SJSA1 (cell line): ENCODE results near the gene ZNF785. TPM values are rescaled to one million over a fixed set of nuclear protein-coding genes. Genes with fewer than 3 reads are reported as not detected.
A peak's percentile ranks its signal among the peaks of the same experiment; 100 is the strongest.
"Not testable (repeated sequence)": the region's sequence is repeated elsewhere in the genome, so short reads cannot be mapped to it uniquely, and the experiment has no call there.

Experiments
- DNase-seq, 2 experiments: peaks; one replicate each; pipeline ENCODE4 v3.0.0-alpha.2; 2015 to 2020; ENCODE audit warnings: low spot score in 2 of 2, low read depth in 1 of 2
- H3K27ac ChIP-seq: fragments of 250-450 bp; sonication (Bioruptor Pico); 2 replicates; pipeline ENCODE4 v1.5.1; 2020; ENCODE audit warnings: mild to moderate bottlenecking, moderate library complexity
- H3K27me3 ChIP-seq: fragments of 250-450 bp; sonication (Bioruptor Pico); replicated peaks from 2 replicates; pipeline ENCODE4 v1.5.1; 2020; ENCODE audit warnings: mild to moderate bottlenecking, moderate library complexity
- H3K36me3 ChIP-seq: fragments of 250-450 bp; sonication (Bioruptor Pico); 2 replicates; pipeline ENCODE4 v1.5.1; 2020; ENCODE audit warnings: mild to moderate bottlenecking
- H3K4me1 ChIP-seq: fragments of 250-450 bp; sonication (Bioruptor Pico); replicated peaks from 2 replicates; pipeline ENCODE4 v1.6.1; 2021; ENCODE audit warnings: mild to moderate bottlenecking
- H3K4me3 ChIP-seq: fragments of 250-450 bp; sonication (Bioruptor Pico); 2 replicates; pipeline ENCODE4 v1.5.1; 2020; ENCODE audit warnings: mild to moderate bottlenecking
- H3K9me3 ChIP-seq: fragments of 250-450 bp; sonication (Bioruptor Pico); replicated peaks from 2 replicates; pipeline ENCODE4 v1.5.1; 2020; ENCODE audit warnings: mild to moderate bottlenecking
- total RNA-seq: library from RNA; depleted of rRNA; stranded (reverse); fragments of >200 nt; shearing (Covaris generic); gene quantifications from 2 replicates; pipeline ENCODE4 v1.2.3, GENCODE V29; 2014

The ZNF785 gene
- total RNA-seq, 1 experiment from 2014 or later: 6.8 TPM

DNA sequence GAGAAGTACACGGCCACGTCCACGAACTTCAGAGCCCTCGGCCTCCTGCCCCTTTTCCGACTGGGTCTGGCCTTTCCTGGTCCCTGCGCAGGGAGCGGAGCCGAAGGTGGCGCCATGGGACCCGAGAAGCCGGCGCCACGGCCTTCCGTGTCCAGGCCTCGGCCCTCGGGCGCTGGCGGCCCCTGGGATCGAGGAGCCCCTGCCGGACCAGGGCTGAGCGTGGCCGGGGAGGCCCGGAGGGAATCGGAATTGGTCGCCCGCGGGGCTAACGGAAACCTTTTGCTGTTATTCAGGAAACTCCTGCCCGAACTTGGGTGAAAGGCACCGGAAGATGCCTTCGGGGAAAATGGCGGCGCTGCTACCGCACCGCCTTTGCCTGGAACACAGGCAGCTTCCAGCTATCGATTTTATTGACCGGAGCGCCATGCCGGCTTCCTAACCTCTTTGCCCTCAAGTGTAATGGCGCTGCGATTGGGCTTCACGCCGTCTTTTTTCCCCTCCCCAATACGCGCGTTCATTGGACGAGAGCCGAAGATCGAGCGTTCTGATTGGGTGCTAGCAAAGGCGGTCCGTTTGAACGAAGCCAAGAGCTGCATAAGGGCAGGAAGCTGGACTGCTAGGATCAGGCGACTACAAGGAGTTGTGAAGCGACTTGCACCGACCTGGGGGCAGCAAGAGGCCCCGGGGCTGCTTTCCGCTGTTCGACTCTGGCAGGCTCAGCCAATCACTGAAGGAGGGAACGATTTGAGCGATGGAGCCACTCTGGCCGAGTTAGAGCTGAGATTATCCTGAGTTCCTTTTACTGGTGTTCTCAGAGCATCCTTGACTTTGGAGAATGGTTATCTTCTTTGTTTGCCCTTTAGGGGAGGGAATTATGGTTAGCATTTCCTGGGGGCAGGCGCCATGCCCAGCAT is 24.7 kb upstream of the ZNF785 start, which contains the start of gene ZNF689:
Gene ZNF689, minus strand, starts transcription at position 464 of the 914 bp plus-strand sequence. Its CDS starts 348 bp downstream, at position 116.
- Histone ChIP-seq H3K27ac (peak within 1 kb of the TSS; percentile 90), H3K36me3 (peaks cover 33% of the 10 kb centered on the region), H3K4me3 (peak within 1 kb of the TSS; percentile 83), H3K4me1 (0 out of 2 replicates have a peak, but pooled peaks cover 4% of the 10 kb centered on the region), H3K9me3 (0 out of 2 replicates have a peak, but pooled peaks cover 2% of the 10 kb centered on the region), H3K27me3 (no peaks in the 10 kb centered on the region)
- peak; percentile 95 to 98 for DNase-seq

DNA sequence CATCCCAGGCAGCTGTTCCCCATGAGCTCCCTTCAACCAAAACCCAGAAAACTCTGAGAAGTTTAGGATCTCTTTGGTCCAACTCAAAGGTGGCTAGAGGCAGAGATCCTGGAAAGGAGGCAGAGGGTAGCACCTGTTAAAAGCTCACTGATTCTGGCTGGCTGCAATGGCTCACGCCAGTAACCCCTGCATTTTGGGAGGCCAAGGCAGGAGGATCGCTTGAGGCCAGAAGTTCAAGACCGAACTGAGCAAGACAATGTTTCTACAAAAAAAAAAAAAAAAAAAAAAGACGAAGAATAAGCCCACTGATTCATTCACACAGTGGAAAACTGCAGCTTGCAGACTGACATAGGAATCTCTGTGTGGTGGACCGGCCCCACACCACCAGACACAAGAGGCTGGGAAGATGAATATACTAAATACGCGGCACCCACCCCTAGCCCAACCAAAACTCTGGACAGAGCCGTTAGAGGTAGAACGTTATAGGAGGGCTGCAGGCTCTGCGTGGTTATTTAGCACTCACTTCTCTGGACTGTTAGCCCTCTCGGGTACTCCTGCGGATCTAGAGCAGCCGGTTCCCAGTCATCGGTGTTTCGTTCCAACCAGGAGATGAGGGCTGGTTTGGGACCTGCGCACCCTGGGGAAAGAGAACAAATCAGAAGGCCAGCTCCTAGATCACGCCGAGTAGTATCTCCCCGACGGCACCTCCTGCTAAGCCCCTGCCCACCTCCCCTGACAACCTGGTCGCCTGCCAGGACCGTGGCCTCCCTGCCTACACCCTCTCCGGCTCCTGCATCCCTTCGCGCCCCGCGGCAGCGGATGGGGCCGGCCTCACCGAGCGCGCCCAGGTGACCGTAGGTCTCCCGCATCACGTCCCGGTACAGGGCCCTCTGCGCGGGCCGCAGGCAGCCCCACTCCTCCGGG is 23.8 kb upstream of the ZNF785 start:
- DNase-seq: peak; percentile 56 to 63
- peaks cover 42% of the 10 kb centered on the region for H3K36me3 ChIP-seq
- 0 out of 2 replicates have a peak, but pooled peaks cover 4% of the 10 kb centered on the region for H3K4me1 ChIP-seq
- H3K9me3 ChIP-seq: 0 out of 2 replicates have a peak, but pooled peaks cover 2% of the 10 kb centered on the region
- no peaks in the 10 kb centered on the region for H3K27me3 ChIP-seq
- H3K27ac ChIP-seq: peak overlapping the region; percentile 90
- peak overlapping the region; percentile 83 for H3K4me3 ChIP-seq

- Histone ChIP-seq H3K27me3 (no peaks in the 10 kb centered on the region), H3K27ac (no peak overlapping the region), H3K36me3 (peaks cover 66% of the 10 kb centered on the region), H3K9me3 (0 out of 2 replicates have a peak, but pooled peaks cover 2% of the 10 kb centered on the region), H3K4me1 (0 out of 2 replicates have a peak, but pooled peaks cover 4% of the 10 kb centered on the region), H3K4me3 (no peak overlapping the region)
- DNase-seq: no peak
Observed at GRCh38 chr16:30606004-30606403, 20.5 kb upstream of the ZNF785 start.

GRCh38 chr16:30605158-30605557 is 19.7 kb upstream of the ZNF785 start:
- H3K27ac ChIP-seq: no peak overlapping the region
- no peak for DNase-seq
- H3K4me3 ChIP-seq: no peak overlapping the region
- H3K27me3 ChIP-seq: no peaks in the 10 kb centered on the region
- H3K9me3 ChIP-seq: 0 out of 2 replicates have a peak, but pooled peaks cover 2% of the 10 kb centered on the region
- 0 out of 2 replicates have a peak, but pooled peaks cover 4% of the 10 kb centered on the region for H3K4me1 ChIP-seq
- peaks cover 69% of the 10 kb centered on the region for H3K36me3 ChIP-seq

DNA sequence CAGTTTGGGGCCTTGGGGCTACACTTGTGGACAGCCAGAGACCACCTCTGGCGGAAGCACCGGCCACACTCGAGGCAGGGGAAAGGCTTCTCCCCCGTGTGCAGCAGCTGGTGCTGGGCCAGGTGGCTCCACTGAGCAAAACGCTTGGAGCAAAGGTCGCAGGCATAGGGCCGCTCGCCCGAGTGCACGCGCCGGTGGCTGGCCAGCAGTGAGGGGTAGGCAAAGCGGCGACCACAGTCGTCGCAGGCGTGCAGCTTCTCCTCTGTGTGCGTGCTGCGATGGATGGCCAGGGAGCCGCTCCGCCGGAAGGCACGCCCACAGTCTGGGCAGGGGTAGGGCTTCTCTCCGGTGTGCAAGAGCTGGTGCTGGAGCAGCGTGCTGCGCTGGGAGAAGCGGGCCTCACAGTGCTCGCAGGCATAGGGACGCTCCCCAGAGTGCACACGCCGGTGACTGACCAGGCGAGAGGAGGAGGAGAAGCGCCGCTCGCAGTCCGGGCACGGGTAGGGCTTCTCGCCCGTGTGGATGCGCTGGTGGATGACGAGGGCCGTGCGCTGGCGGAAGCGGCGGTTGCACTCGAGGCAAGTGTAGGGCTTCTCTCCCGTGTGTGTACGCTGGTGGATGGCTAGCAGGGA is 18.9 kb upstream of the ZNF785 start:
- 0 out of 2 replicates have a peak, but pooled peaks cover 2% of the 10 kb centered on the region for H3K4me1 ChIP-seq
- no peaks in the 10 kb centered on the region for H3K9me3 ChIP-seq
- H3K27ac ChIP-seq: no peak overlapping the region
- no peak for DNase-seq
- H3K4me3 ChIP-seq: no peak overlapping the region
- no peaks in the 10 kb centered on the region for H3K27me3 ChIP-seq
- H3K36me3 ChIP-seq: peaks cover 63% of the 10 kb centered on the region

DNA sequence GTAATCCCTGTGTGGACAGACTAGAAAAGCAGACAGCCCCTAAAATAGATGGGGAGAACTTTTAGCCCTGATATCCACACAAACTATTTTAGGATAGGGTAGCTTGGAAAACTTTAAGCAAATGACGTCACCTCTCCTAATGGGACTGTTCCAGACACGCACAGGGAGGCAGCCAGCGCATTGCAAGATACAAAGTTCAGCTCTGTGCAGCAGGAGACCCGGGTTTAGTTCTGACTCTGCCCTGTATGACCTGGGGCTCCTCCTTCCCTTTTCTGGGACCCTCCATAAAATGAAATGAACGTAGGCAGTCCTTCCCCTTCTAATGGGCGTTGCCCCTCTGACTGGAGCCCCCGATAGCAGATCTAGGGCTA is 18.4 kb upstream of the ZNF785 start:
- no peak for DNase-seq
- no peaks in the 10 kb centered on the region for H3K27me3 ChIP-seq
- H3K27ac ChIP-seq: no peak overlapping the region
- no peaks in the 10 kb centered on the region for H3K9me3 ChIP-seq
- no peak overlapping the region for H3K4me3 ChIP-seq
- peaks cover 63% of the 10 kb centered on the region for H3K36me3 ChIP-seq
- no peaks in the 10 kb centered on the region for H3K4me1 ChIP-seq

- H3K9me3 ChIP-seq: no peaks in the 10 kb centered on the region
- no peaks in the 10 kb centered on the region for H3K27me3 ChIP-seq
- H3K4me3 ChIP-seq: no peak overlapping the region
- H3K36me3 ChIP-seq: peaks cover 53% of the 10 kb centered on the region
- no peaks in the 10 kb centered on the region for H3K4me1 ChIP-seq
- DNase-seq: no peak
- H3K27ac ChIP-seq: no peak overlapping the region
Observed at GRCh38 chr16:30602616-30603277, 17.2 kb upstream of the ZNF785 start.

DNA sequence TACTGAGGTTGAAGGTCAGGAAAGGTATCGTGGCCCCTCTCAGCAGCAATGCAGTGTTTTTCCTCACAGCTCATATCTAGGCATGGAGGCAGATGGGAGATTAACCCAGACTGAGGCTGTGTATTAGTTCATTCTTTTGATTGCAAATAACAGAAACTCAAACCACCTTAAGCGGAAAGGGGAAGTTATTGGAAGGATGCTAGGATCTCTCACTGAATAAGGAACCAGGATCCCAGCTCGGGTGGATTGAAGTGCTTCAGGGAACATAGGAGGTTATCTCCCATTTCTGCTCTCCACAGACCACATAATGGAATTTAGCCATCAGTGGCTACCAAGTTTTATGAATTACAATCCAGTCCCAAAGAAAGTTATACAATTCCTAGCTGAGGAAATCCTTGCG is 16.5 kb upstream of the ZNF785 start:
- DNase-seq: no peak
- Histone ChIP-seq H3K36me3 (peaks cover 49% of the 10 kb centered on the region), H3K4me3 (no peak overlapping the region), H3K27me3 (no peaks in the 10 kb centered on the region), H3K27ac (no peak overlapping the region), H3K4me1 (no peaks in the 10 kb centered on the region), H3K9me3 (no peaks in the 10 kb centered on the region)

GRCh38 chr16:30600929-30601328 is 15.4 kb upstream of the ZNF785 start:
- Histone ChIP-seq H3K9me3 (no peaks in the 10 kb centered on the region), H3K36me3 (peaks cover 41% of the 10 kb centered on the region), H3K27ac (no peak overlapping the region), H3K27me3 (no peaks in the 10 kb centered on the region), H3K4me1 (no peaks in the 10 kb centered on the region), H3K4me3 (no peak overlapping the region)
- DNase-seq: no peak

GRCh38 chr16:30600215-30600614 is 14.7 kb upstream of the ZNF785 start:
- H3K27me3 ChIP-seq: no peaks in the 10 kb centered on the region
- no peak overlapping the region for H3K4me3 ChIP-seq
- no peak overlapping the region for H3K27ac ChIP-seq
- H3K36me3 ChIP-seq: peaks cover 36% of the 10 kb centered on the region
- no peaks in the 10 kb centered on the region for H3K9me3 ChIP-seq
- DNase-seq: no peak
- H3K4me1 ChIP-seq: no peaks in the 10 kb centered on the region

GRCh38 chr16:30592871-30593270 is 7.4 kb upstream of the ZNF785 start:
- Histone ChIP-seq H3K27me3 (no peaks in the 10 kb centered on the region), H3K36me3 (peaks cover 6% of the 10 kb centered on the region), H3K4me1 (no peaks in the 10 kb centered on the region), H3K9me3 (no peaks in the 10 kb centered on the region), H3K4me3 (no peak overlapping the region), H3K27ac (no peak overlapping the region)
- no peak for DNase-seq

- peaks cover 19% of the 10 kb centered on the region for H3K36me3 ChIP-seq
- not testable (repeated sequence) for H3K4me1 ChIP-seq, H3K9me3 ChIP-seq, H3K27ac ChIP-seq, H3K27me3 ChIP-seq, DNase-seq, H3K4me3 ChIP-seq
Observed at GRCh38 chr16:30590869-30591268, 5.4 kb upstream of the ZNF785 start.

- DNase-seq: not testable (repeated sequence)
- peaks cover 19% of the 10 kb centered on the region for H3K36me3 ChIP-seq
Observed at GRCh38 chr16:30589582-30589981, 4.1 kb upstream of the ZNF785 start.

More at GRCh38 chr16:30589582-30589981, 4.1 kb upstream of the ZNF785 start:
- not testable (repeated sequence) for H3K27ac ChIP-seq, H3K9me3 ChIP-seq, H3K27me3 ChIP-seq, H3K4me1 ChIP-seq, H3K4me3 ChIP-seq
